ENCODE results near the gene METTL24. TPM values are rescaled to one million over a fixed set of nuclear protein-coding genes. Genes with fewer than 3 reads are reported as not detected.

Gene METTL24
- total and polyA plus RNA-seq, 10 of the 15 experiments (the other 5 are each of a cell fraction or from before 2014, with no cell fraction given), result 0.20 TPM; not detected in 9

DNA sequence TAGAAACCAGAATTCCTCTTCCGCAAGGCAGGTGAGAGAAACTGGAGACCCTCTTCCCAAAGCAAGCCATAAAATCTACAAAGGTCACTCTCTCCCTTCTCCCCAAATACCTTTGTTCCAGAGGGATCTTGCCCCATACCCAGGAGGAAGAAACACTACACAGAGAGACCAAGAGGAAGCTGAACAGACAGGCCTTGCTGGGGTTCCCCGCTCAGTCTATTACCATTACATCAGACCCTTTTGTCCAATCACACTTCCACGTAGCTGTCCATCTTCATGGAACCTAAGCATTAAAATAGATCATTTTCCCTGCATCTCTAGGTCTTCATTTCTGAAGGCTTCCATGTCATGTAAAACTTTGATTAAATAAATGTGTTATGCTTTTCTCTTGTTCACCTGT lies 32.1 kb downstream of the METTL24 start:
- POLR2A ChIA-PET, result no interaction called here
- Histone ChIP-seq H3K36me3 (ENCODE audit: control insufficient read depth in 2 of 2, insufficient read depth in 2 of 2, low read length in 1 of 2) (no peaks in the 10 kb centered on the region), H4K20me1 (ENCODE audit: control insufficient read depth, insufficient read depth) (no peaks in the 10 kb centered on the region), H3K4me2 (ENCODE audit: control insufficient read depth, insufficient read depth) (no peak overlapping the region), H3K79me2 (ENCODE audit: control insufficient read depth, insufficient read depth, low read length) (no peaks in the 10 kb centered on the region), H3K4me3 (no peak overlapping the region), H3K9me3 (replicated peaks; ENCODE audit: control insufficient read depth, insufficient read depth, low read length) (no peaks in the 10 kb centered on the region), H3K9ac (ENCODE audit: control insufficient read depth, insufficient read depth, low read length) (no peak overlapping the region), H3K27ac (ENCODE audit: control insufficient read depth, insufficient read depth) (no peak overlapping the region), H2AFZ (ENCODE audit: control insufficient read depth, low read depth, low read length) (no peak overlapping the region), H3K4me1 (ENCODE audit: control insufficient read depth, insufficient read depth, low read length) (no peaks in the 10 kb centered on the region), H3K27me3 (replicated peaks in 1 of 2; ENCODE audit: control insufficient read depth in 2 of 2, insufficient read depth in 2 of 2, low read length in 1 of 2) (no peaks in the 10 kb centered on the region)
- no peak for FAIRE-seq
- CTCF ChIA-PET, result no interaction called here
- TF ChIP-seq CREB1 (IDR thresholded peaks at IDR 0.05; ENCODE audit: low read depth), result no peak
- no peak for TF ChIP-seq CREM (IDR thresholded peaks at IDR 0.05; ENCODE audit: low read depth)
- TF ChIP-seq, protein P1, sequence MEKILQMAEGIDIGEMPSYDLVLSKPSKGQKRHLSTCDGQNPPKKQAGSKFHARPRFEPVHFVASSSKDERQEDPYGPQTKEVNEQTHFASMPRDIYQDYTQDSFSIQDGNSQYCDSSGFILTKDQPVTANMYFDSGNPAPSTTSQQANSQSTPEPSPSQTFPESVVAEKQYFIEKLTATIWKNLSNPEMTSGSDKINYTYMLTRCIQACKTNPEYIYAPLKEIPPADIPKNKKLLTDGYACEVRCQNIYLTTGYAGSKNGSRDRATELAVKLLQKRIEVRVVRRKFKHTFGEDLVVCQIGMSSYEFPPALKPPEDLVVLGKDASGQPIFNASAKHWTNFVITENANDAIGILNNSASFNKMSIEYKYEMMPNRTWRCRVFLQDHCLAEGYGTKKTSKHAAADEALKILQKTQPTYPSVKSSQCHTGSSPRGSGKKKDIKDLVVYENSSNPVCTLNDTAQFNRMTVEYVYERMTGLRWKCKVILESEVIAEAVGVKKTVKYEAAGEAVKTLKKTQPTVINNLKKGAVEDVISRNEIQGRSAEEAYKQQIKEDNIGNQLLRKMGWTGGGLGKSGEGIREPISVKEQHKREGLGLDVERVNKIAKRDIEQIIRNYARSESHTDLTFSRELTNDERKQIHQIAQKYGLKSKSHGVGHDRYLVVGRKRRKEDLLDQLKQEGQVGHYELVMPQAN (conservative IDR thresholded peaks at IDR 0.05), result no peak
- no peak for TF ChIP-seq EZH2 (IDR thresholded peaks at IDR 0.05; ENCODE audit: borderline replicate concordance, control insufficient read depth, low read depth, low read length)
- no peak for TF ChIP-seq FOXM1 (IDR thresholded peaks at IDR 0.05; ENCODE audit: low read depth, low read length)
- no peak for TF ChIP-seq RFX5 (IDR thresholded peaks at IDR 0.05; ENCODE audit: low read depth, low read length)
- no peak for TF ChIP-seq TAF1 (IDR thresholded peaks at IDR 0.05; ENCODE audit: borderline replicate concordance, low read depth, low read length)
- TF ChIP-seq TCF3 (IDR thresholded peaks at IDR 0.05; ENCODE audit: borderline replicate concordance, insufficient read depth, low read depth, low read length), result no peak
- TF ChIP-seq, protein P2, sequence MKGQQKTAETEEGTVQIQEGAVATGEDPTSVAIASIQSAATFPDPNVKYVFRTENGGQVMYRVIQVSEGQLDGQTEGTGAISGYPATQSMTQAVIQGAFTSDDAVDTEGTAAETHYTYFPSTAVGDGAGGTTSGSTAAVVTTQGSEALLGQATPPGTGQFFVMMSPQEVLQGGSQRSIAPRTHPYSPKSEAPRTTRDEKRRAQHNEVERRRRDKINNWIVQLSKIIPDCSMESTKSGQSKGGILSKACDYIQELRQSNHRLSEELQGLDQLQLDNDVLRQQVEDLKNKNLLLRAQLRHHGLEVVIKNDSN (IDR thresholded peaks at IDR 0.05; ENCODE audit: borderline replicate concordance, extremely low read length, insufficient read depth, low read depth, low read length), result no peak
- TF ChIP-seq GATAD2B (conservative IDR thresholded peaks at IDR 0.05; ENCODE audit: low read depth), result no peak
- TF ChIP-seq SMAD5 (IDR thresholded peaks at IDR 0.05; ENCODE audit: low read depth), result no peak
- no peak for TF ChIP-seq SRF (IDR thresholded peaks at IDR 0.05; ENCODE audit: low read depth in 2 of 2, low read length in 2 of 2)
- TF ChIP-seq HCFC1 (IDR thresholded peaks at IDR 0.05; ENCODE audit: low read length), result no peak
- no peak for TF ChIP-seq RELA (IDR thresholded peaks at IDR 0.05; ENCODE audit: borderline replicate concordance, partially characterized antibody)
- TF ChIP-seq, protein P3, sequence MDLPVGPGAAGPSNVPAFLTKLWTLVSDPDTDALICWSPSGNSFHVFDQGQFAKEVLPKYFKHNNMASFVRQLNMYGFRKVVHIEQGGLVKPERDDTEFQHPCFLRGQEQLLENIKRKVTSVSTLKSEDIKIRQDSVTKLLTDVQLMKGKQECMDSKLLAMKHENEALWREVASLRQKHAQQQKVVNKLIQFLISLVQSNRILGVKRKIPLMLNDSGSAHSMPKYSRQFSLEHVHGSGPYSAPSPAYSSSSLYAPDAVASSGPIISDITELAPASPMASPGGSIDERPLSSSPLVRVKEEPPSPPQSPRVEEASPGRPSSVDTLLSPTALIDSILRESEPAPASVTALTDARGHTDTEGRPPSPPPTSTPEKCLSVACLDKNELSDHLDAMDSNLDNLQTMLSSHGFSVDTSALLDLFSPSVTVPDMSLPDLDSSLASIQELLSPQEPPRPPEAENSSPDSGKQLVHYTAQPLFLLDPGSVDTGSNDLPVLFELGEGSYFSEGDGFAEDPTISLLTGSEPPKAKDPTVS (IDR thresholded peaks at IDR 0.05; ENCODE audit: low read depth, low read length), result no peak
- 69% methylated on average over 3 of the region's 3 CpGs for WGBS (ENCODE audit: insufficient coverage, insufficient replicate concordance, low lambda C conversion rate, missing lambda C conversion rate)
- BruUV-seq (replicated peaks), result no TSS peak
- SMC1A ChIA-PET (ENCODE audit: uncharacterized antibody, unreplicated experiment), result interaction anchor here (0.6 kb wide), 1 partner anchor 30 kb away, joined by 6 read pairs; no protein-coding TSS in a partner anchor
- intact Hi-C loops (cut with micrococcal nuclease; ENCODE audit: unreplicated experiment) (no loop called here), in situ Hi-C loops (cut with MboI) (no loop called here)
- ATAC-seq, result no peak
- DNase-seq (ENCODE audit: low read depth, low spot score), result no peak
- RAD21 ChIA-PET (ENCODE audit: unreplicated experiment), result no interaction called here

Measured in GM12878 (cell line).